RPMI8226 (cell line): ENCODE results near the gene GALNT17.

Source experiments
- DNase-seq: peaks from one replicate; pipeline ENCODE4 v3.0.0-alpha.2; 2015

GALNT17 gene

GRCh38 chr7:71465741-71466189 is 333.8 kb downstream of the GALNT17 start:
- DNase-seq: no peak

DNA sequence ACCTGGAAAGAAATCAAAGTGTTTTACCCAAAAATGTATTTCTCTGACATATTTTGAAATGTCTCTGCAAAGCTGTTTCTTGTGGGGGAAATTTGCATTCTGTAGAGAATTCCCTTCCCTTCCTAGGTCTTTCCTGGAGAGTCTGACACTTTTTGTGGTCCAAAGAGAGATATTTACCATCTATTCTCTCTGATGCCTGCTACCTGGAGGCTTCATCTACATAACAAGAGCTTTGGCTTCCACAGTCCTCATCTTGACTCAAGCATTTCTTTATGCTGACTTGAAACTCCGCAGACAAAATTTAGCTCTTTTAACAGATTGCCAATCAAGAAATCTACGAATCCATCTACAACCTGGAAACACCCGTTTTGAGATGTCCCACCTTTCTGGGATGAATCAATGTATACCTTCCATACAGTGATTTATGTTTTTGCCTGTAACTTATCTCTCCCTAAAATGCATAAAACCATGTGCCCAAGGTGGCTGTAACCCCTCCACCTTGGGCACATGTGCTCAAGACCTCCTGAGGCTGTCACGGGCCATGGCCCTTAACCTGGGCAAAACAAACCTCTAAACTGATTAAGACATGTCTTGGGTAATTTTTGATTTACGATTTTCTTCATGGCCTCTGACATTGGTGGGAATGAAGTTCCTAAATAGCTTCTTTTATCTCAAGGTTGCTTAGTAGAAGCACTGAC is 334.7 kb downstream of the GALNT17 start:
- DNase-seq: no peak

- no peak for DNase-seq
These were observed 338.4 kb downstream of the GALNT17 start for GRCh38 chr7:71470326-71470725.

- DNase-seq: no peak
These were observed 338.9 kb downstream of the GALNT17 start for GRCh38 chr7:71470830-71471229.

- DNase-seq: no peak
These were observed 341.0 kb downstream of the GALNT17 start for GRCh38 chr7:71472962-71473361.

GRCh38 chr7:71473366-71473967 is 341.5 kb downstream of the GALNT17 start:
- no peak for DNase-seq

DNA sequence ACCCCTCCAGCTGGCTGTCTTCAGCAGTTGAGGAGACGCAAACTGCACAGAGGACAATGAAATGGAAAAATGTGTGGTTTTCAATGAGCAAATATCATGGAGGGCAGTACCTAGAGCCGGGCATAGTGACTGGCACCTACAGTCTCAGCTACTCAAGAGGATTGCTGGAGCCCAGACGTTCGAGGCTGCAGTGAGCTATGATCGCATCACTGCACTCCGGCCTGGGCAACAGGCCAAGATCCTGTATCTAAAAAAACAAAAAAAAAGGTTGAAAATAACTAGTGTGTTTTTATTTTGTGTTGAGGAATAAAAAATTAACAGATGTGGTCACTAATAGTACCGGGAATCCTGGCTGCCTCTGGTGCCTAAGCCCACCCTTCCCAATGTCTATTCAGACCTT is 345.5 kb downstream of the GALNT17 start:
- DNase-seq: no peak

- no peak for DNase-seq
These were observed 347.3 kb downstream of the GALNT17 start for GRCh38 chr7:71479231-71479630.

- DNase-seq: no peak
These were observed 348.8 kb downstream of the GALNT17 start for GRCh38 chr7:71480791-71481190.

- DNase-seq: no peak
These were observed 350.3 kb downstream of the GALNT17 start for GRCh38 chr7:71482284-71482683.

DNA sequence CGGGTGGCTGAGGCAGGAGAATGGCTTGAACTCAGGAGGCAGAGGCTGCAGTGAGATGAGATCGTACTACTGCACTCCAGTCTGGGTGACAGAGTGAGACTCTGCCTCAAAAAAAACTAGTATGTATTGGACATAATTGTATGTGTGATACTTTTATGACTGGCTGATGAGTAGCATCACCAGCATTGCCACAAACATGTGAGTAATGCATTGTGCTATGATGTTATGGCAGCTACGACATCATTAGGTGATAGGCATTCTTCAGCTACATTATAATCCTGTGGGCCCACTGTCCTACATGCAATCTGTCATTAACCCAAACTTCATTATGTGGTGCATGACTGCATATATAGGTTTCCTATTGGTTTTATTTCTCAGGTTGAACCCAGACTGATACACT is 352.4 kb downstream of the GALNT17 start:
- no peak for DNase-seq

DNA sequence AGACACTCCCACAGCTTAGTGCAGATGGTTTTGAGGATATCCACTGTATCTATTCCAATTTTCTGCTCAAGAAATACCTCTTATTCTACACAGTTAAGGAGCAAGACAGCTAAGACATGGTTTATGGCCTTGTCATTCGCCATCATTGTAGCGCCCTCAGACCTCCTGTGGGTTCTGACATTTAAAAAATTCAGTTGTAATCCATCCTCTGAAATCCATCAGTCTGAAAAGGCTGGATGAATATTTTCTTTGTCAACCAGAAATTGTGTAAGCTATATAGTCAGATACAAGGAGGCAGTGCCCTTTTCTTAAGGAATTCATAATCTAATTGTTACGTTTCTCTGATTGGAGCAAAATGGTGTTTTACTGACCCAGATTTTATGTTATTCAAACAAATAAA is 353.6 kb downstream of the GALNT17 start:
- DNase-seq: no peak

- no peak for DNase-seq
These were observed 354.5 kb downstream of the GALNT17 start for GRCh38 chr7:71486414-71486813.

- DNase-seq: no peak
These were observed 355.1 kb downstream of the GALNT17 start for GRCh38 chr7:71486856-71487628.

GRCh38 chr7:71488308-71488707 is 356.4 kb downstream of the GALNT17 start:
- no peak for DNase-seq

- no peak for DNase-seq
These were observed 359.4 kb downstream of the GALNT17 start for GRCh38 chr7:71491336-71491735.

GRCh38 chr7:71495828-71496227 is 363.9 kb downstream of the GALNT17 start:
- DNase-seq: no peak

GRCh38 chr7:71497256-71497946 is 365.5 kb downstream of the GALNT17 start:
- no peak for DNase-seq

- DNase-seq: no peak
These were observed 366.4 kb downstream of the GALNT17 start for GRCh38 chr7:71498381-71498780.

DNA sequence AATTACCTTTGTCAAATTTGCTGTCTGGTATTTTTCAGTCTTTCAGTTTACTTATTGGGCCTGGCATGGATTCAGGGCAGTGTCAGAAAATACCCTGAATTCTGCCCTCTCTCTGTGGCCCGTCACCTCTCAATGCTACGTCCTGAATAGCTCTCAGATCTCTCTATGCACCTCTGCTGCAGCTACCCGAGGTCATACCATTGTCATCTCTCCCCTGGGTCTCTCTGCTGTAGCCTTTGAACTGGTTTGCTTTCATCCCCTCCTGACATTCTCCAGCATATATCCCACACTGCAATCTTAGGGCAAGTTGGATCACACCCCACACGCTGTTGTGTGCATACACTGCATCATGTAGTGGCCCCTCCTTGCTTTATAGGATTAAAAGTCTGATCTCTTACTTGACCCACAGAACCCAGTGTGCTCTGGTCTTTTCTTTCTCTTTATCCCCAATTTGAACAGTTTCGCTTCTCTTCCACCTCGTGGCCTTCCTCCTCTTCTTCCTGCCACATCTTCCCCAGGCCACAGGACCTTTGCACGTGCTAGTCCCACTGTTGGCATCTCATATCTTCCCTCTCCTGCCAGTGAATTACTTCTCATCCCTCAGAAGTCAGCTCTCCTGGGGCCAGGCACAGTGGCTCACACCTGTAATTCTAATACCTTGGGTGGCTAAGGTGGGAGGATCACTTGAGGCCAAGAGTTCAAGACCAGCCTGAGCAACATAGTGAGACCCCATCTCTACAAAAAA is 372.9 kb downstream of the GALNT17 start:
- no peak for DNase-seq

GRCh38 chr7:71506822-71507221 is 374.9 kb downstream of the GALNT17 start:
- no peak for DNase-seq
